Astrocyte (in vitro differentiated cells and primary cell): ENCODE data around the gene CEP63. TPM values are rescaled to one million over a fixed set of nuclear protein-coding genes. Genes with fewer than 3 reads are reported as not detected.
A peak's percentile ranks its signal among the peaks of the same experiment; 100 is the strongest.

Source experiments
- DNase-seq: peaks from one replicate; pipeline ENCODE4 v3.0.0-alpha.2; 2010; ENCODE audit warnings: low read depth
- FAIRE-seq: peaks from 2 replicates; lab custom pipeline; 2011; peaks lifted over from hg19 to GRCh38; lab: Jason Lieb, UNC
- H2AFZ ChIP-seq: 2 replicates; pipeline ENCODE4 v1.6.0; 2012; ENCODE audit warnings: low read depth, low read length, inconsistent platforms
- H3K27ac ChIP-seq: 2 replicates; pipeline ENCODE4 v1.5.1; 2011; ENCODE audit warnings: low read depth, low read length, inconsistent platforms
- H3K27me3 ChIP-seq: 2 replicates; pipeline ENCODE4 v1.6.0; 2011; ENCODE audit warnings: low read length, inconsistent platforms; ENCODE audit not compliant: insufficient read depth
- H3K36me3 ChIP-seq: 2 replicates; pipeline ENCODE4 v1.5.1; 2011; ENCODE audit warnings: low read length, inconsistent platforms; ENCODE audit not compliant: insufficient read depth
- H3K4me1 ChIP-seq: 2 replicates; pipeline ENCODE4 v1.5.1; 2011; ENCODE audit warnings: low read length, inconsistent platforms; ENCODE audit not compliant: insufficient read depth
- H3K4me2 ChIP-seq: 2 replicates; pipeline ENCODE4 v1.6.0; 2012; ENCODE audit warnings: low read length, inconsistent platforms
- H3K4me3 ChIP-seq: 2 replicates; pipeline ENCODE4 v1.5.1; 2011; ENCODE audit warnings: low read depth, mild to moderate bottlenecking, low read length, inconsistent platforms; ENCODE audit not compliant: insufficient read depth
- H3K79me2 ChIP-seq: 2 replicates; pipeline ENCODE4 v1.6.0; 2012; ENCODE audit warnings: mild to moderate bottlenecking, low read length, inconsistent platforms; ENCODE audit not compliant: insufficient read depth
- H3K9ac ChIP-seq: 2 replicates; pipeline ENCODE4 v1.6.0; 2012; ENCODE audit warnings: mild to moderate bottlenecking, low read length, inconsistent platforms
- H3K9me3 ChIP-seq: 2 replicates; pipeline ENCODE4 v1.5.1; 2012; ENCODE audit warnings: low read depth, mild to moderate bottlenecking, low read length, inconsistent platforms; ENCODE audit not compliant: insufficient read depth
- H4K20me1 ChIP-seq: 2 replicates; pipeline ENCODE4 v1.6.0; 2012; ENCODE audit warnings: low read length, inconsistent platforms; ENCODE audit not compliant: insufficient read depth
- H3K27ac Mint-ChIP-seq: one replicate; pipeline ENCODE4 v1.8.0; 2021; ENCODE audit warnings: mild to moderate bottlenecking, mixed read lengths; ENCODE audit not compliant: unreplicated experiment
- H3K27me3 Mint-ChIP-seq: one replicate; pipeline ENCODE4 v1.8.0; 2021; ENCODE audit warnings: low read depth, mixed read lengths; ENCODE audit not compliant: unreplicated experiment
- H3K36me3 Mint-ChIP-seq: one replicate; pipeline ENCODE4 v1.8.0; 2021; ENCODE audit warnings: low read depth, mixed read lengths; ENCODE audit not compliant: unreplicated experiment
- H3K4me1 Mint-ChIP-seq: one replicate; pipeline ENCODE4 v1.8.0; 2021; ENCODE audit warnings: low read depth, mixed read lengths; ENCODE audit not compliant: unreplicated experiment
- H3K4me3 Mint-ChIP-seq: one replicate; pipeline ENCODE4 v1.8.0; 2021; ENCODE audit warnings: mild to moderate bottlenecking, moderate library complexity, mixed read lengths; ENCODE audit not compliant: unreplicated experiment
- H3K9me3 Mint-ChIP-seq: one replicate; pipeline ENCODE4 v1.8.0; 2021; ENCODE audit warnings: mild to moderate bottlenecking, mixed read lengths; ENCODE audit not compliant: unreplicated experiment
- CTCF ChIP-seq: IDR thresholded peaks from 2 replicates; pipeline ENCODE4 v1.5.1; 2011; ENCODE audit warnings: low read depth, mild to moderate bottlenecking, inconsistent platforms, low read length, moderate library complexity; ENCODE audit not compliant: insufficient read depth
- EZH2 ChIP-seq: IDR thresholded peaks from 2 replicates; pipeline ENCODE4 v1.6.1; 2012; ENCODE audit warnings: mild to moderate bottlenecking, low read length, inconsistent platforms; ENCODE audit not compliant: insufficient read depth
- total RNA-seq: library from RNA; stranded (reverse); gene quantifications from 2 replicates; pipeline ENCODE4 v1.2.1, GENCODE V29; 2021

Gene CEP63
- total RNA-seq, 1 donor from 2014 or later, result 21.3 TPM

GRCh38 chr3:134462331-134462941 lies 23.4 kb upstream of the CEP63 start:
- Histone ChIP-seq H4K20me1 (no peaks in the 10 kb centered on the region), H3K27ac (peak overlapping the region; percentile 97), H3K27me3 (no peaks in the 10 kb centered on the region), H3K4me3 (no peak overlapping the region), H3K79me2 (no peaks in the 10 kb centered on the region), H3K36me3 (no peaks in the 10 kb centered on the region), H2AFZ (peak overlapping the region; percentile 43), H3K9me3 (no peaks in the 10 kb centered on the region), H3K4me1 (peaks cover 47% of the 10 kb centered on the region), H3K4me2 (peak overlapping the region; percentile 79), H3K9ac (peak overlapping the region; percentile 80)
- DNase-seq (peak; percentile 83), FAIRE-seq (peak; percentile 90)
- H3K9me3 Mint-ChIP-seq, result no peaks in the 10 kb centered on the region
- peak overlapping the region; percentile 40 for H3K4me3 Mint-ChIP-seq
- peak overlapping the region; percentile 98 for H3K27ac Mint-ChIP-seq
- TF ChIP-seq EZH2 (no peak), CTCF (no peak)
- no peaks in the 10 kb centered on the region for H3K36me3 Mint-ChIP-seq
- peaks cover 36% of the 10 kb centered on the region for H3K4me1 Mint-ChIP-seq
- H3K27me3 Mint-ChIP-seq, result no peaks in the 10 kb centered on the region

- peak overlapping the region; percentile 97 for H3K27ac ChIP-seq
- H2AFZ ChIP-seq, result no peak overlapping the region
- TF ChIP-seq EZH2 (no peak), CTCF (no peak)
- Mint-ChIP-seq H3K36me3 (no peaks in the 10 kb centered on the region), H3K27ac (peak overlapping the region; percentile 98), H3K9me3 (no peaks in the 10 kb centered on the region), H3K27me3 (no peaks in the 10 kb centered on the region), H3K4me3 (no peak overlapping the region), H3K4me1 (peaks cover 40% of the 10 kb centered on the region)
- H3K79me2 ChIP-seq, result no peaks in the 10 kb centered on the region
- peak overlapping the region; percentile 79 for H3K4me2 ChIP-seq
- peak overlapping the region; percentile 80 for H3K9ac ChIP-seq
- FAIRE-seq, result no peak
- no peaks in the 10 kb centered on the region for H3K9me3 ChIP-seq
- H3K27me3 ChIP-seq, result no peaks in the 10 kb centered on the region
- H3K4me3 ChIP-seq, result no peak overlapping the region
- no peak for DNase-seq
- H4K20me1 ChIP-seq, result no peaks in the 10 kb centered on the region
- H3K4me1 ChIP-seq, result peaks cover 50% of the 10 kb centered on the region
- H3K36me3 ChIP-seq, result no peaks in the 10 kb centered on the region
Observed at GRCh38 chr3:134463676-134464063, 22.2 kb upstream of the CEP63 start.

GRCh38 chr3:134464064-134464688 lies 21.7 kb upstream of the CEP63 start:
- Histone ChIP-seq H3K27ac (peak overlapping the region; percentile 97), H3K4me3 (no peak overlapping the region), H3K4me2 (peak overlapping the region; percentile 79), H3K79me2 (no peaks in the 10 kb centered on the region), H2AFZ (no peak overlapping the region), H3K36me3 (no peaks in the 10 kb centered on the region), H3K9ac (peak overlapping the region; percentile 87), H3K9me3 (no peaks in the 10 kb centered on the region), H3K27me3 (no peaks in the 10 kb centered on the region), H3K4me1 (peaks cover 50% of the 10 kb centered on the region), H4K20me1 (no peaks in the 10 kb centered on the region)
- Mint-ChIP-seq H3K9me3 (no peaks in the 10 kb centered on the region), H3K27me3 (no peaks in the 10 kb centered on the region), H3K4me3 (no peak overlapping the region), H3K4me1 (peaks cover 41% of the 10 kb centered on the region), H3K27ac (peak overlapping the region; percentile 98), H3K36me3 (no peaks in the 10 kb centered on the region)
- FAIRE-seq (peak; percentile 83), DNase-seq (peak; percentile 99)
- no peak for TF ChIP-seq EZH2
- no peak for TF ChIP-seq CTCF
